Fibroblast of skin of left biceps (primary cell): ENCODE data around the gene DIP2B.
A peak's percentile ranks its signal among the peaks of the same experiment; 100 is the strongest.
"Not testable (repeated sequence)": the region's sequence is repeated elsewhere in the genome, so short reads cannot be mapped to it uniquely, and the experiment has no call there.

Source experiments
- DNase-seq, 2 experiments: peaks; one replicate each; pipeline ENCODE4 v3.0.0-alpha.2; 2013; ENCODE audit warnings: low read depth in 2 of 2

The DIP2B gene, protein sequence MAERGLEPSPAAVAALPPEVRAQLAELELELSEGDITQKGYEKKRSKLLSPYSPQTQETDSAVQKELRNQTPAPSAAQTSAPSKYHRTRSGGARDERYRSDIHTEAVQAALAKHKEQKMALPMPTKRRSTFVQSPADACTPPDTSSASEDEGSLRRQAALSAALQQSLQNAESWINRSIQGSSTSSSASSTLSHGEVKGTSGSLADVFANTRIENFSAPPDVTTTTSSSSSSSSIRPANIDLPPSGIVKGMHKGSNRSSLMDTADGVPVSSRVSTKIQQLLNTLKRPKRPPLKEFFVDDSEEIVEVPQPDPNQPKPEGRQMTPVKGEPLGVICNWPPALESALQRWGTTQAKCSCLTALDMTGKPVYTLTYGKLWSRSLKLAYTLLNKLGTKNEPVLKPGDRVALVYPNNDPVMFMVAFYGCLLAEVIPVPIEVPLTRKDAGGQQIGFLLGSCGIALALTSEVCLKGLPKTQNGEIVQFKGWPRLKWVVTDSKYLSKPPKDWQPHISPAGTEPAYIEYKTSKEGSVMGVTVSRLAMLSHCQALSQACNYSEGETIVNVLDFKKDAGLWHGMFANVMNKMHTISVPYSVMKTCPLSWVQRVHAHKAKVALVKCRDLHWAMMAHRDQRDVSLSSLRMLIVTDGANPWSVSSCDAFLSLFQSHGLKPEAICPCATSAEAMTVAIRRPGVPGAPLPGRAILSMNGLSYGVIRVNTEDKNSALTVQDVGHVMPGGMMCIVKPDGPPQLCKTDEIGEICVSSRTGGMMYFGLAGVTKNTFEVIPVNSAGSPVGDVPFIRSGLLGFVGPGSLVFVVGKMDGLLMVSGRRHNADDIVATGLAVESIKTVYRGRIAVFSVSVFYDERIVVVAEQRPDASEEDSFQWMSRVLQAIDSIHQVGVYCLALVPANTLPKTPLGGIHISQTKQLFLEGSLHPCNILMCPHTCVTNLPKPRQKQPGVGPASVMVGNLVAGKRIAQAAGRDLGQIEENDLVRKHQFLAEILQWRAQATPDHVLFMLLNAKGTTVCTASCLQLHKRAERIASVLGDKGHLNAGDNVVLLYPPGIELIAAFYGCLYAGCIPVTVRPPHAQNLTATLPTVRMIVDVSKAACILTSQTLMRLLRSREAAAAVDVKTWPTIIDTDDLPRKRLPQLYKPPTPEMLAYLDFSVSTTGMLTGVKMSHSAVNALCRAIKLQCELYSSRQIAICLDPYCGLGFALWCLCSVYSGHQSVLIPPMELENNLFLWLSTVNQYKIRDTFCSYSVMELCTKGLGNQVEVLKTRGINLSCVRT (N-terminal part only)

DNA sequence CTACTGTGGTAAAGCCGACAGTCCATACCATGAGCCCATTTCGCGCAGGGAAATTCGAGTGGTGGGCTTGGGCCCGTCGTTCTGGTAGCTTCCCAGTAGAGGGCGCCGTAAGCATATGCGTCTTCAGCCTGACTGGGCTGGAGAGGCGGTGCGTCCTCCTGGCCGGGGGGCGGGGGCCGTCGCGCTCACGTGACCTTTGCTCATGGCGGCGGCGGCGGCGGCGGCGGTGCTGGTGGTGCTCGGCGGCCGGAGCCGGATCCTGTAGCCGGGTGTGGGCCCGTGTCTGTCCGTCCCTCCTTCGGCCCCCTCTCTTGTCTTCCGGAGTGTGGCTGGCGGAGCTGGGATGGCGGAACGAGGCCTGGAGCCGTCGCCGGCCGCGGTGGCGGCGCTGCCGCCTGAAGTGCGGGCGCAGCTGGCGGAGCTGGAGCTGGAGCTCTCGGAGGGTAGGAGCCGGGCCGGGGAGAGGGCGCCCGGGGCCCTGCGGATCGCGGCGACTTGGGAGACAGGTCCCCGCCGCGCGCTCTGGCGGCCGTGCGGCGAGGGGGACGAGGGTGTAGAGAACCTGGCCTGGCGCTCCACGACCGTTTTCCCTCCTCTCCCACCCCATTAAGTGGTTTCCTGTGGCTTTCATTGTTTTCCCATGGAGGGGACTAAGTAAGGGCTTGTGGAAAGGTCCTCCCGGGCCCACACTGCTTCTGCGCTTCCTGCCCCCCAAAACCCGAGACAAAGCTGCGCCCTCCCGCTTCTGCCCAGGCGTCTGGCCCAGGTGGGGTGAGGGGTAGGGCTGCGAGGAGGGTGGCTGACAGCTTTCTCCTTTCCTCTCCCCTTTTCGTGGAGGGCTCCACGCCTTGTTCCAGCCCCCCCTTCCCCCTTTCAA lies at the start of gene DIP2B:
DIP2B (plus strand) TSS at position 188 of the 877 bp plus-strand sequence; CDS start at position 344, 156 bp downstream.
- DNase-seq: peak; percentile 67 to 72

DNA sequence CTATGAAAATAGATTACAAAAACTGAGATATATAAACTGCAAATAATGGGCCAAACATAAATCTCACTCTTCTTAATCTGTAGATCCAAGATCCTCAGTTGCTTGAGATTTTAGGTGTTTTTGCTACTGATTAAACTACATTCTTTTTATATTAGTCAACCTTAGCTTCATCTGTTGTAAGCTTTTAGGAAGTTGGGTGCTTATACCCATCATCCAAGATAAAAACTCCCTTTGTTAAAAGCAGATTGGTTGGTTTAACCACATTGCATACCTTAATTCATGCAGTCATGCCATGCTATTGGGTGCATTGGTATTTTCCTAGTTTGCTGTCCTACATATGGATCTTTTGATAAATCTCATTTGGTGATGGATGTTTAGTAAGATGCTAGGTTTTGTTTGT lies 46.2 kb upstream of the DIP2B start:
- peak in 1 of 2 experiments; percentile 1 for DNase-seq

DNA sequence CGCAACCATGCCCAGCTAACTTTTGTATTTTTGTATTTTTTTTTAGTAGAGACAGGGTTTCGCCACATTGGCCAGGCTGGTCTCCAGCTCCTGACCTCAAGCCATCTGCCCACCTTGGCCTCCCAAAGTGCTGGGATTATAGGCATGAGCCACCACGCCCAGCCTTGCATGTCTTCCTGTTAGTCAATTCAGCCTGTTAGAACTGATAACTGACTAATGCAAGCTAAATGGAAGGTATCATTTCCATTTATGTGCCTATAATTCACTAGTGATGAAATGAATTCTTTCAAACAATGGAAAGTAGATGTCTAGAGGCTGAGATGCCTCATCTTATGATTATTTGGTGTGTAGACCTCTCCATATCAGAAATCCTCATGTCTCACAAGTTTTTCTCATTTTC lies 37.3 kb upstream of the DIP2B start:
- no peak for DNase-seq

DNA sequence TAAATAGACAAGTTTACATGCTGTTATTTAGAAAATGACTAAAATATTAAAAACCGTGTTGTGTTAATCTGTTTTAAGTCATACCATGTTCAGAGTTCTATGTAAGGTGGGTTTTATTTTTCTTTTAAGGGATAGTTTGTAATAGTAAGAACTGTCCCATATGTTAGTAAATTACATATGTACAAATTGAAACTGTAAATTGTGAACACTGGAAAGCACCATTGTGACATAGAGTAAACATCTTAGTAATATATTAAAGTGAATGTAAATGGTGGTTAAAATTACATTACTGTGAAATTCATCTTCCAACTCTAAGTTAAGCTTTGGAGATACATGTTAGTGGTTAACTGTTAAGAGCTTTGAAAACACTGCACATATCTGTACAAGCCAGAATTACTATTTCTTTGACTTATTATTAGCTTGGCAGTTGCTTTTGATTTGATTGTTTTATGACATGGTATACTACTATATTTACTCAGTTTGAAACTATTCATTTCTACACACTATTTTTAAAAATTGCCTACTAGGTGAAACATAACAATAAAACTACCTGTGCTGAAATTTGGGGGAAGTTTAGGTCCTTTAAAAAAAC lies 27.4 kb upstream of the DIP2B start:
- no peak for DNase-seq

DNA sequence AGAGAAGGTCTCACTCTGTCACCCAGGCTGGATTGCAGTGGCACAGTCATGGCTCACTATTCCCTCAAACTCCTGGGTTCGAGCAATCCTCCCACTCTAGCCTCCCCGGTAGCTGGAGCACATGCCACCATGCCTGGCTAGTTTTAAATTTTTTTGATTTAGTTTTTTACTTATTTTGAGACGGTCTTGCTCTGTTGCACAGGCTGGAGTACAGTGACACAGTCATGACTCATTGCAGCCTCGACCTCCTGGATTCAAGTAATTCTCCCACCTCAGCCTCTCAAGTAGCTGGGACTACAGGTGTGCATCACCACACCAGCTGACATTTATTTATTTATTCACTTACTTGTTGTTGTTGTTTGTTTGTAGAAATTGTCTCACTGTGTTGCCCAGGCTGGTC lies 22.2 kb upstream of the DIP2B start:
- DNase-seq: no peak

DNA sequence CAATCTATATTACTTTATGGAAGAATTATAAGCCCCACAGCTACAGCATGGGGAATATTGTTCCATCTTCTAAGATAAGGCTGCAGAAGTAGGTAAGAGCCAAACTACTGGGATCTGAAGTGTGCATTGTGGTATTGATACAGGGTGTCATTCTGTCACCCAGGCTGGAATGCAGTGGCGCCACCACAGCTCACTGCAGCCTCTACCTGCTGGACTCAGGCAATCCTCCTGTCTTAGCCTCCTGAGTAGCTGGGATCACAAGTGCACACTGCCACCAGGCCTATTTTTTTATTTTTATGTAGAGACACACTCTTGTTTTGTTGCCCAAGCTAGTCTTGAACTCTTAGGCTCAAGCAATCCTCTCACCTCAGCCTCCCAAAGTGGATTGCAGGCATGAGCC lies 21.3 kb upstream of the DIP2B start:
- no peak for DNase-seq

DNA sequence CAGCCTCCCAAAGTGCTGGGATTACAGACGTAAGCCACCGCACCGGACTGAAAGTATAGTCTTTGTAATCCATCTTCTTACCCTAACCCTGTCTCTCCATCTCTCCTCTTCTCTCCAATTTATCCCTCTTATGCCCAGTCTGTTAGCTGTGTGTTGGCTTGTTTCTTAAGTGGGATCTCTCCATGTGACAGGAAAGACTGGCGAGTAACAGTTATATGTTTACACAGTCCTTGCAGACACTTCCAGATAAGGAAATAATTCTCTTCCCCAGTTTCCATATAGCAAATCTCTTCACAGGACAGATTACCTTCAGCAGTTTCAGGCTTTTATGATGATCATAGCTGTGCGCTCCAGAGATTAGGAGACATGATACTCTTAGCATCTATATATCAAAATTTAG lies 16.0 kb upstream of the DIP2B start:
- no peak for DNase-seq

DNA sequence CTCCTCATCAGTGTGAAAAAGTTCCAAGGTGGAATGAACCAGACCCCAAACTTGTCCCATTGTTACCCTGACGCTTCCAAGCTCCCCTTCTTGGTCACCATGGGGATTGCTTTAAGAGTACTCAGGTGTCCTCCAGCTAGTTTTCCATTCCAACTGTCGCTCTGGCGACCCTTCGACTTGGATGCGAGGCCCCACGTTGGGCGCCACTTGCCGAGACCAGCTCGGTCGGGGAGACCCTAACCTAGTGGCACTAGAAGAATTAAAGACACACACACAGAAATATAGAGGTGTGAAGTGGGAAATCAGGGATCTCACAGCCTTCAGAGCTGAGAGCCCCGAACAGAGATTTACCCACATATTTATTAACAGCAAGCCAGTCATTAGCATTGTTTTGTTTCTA lies 6.7 kb upstream of the DIP2B start:
- not testable (repeated sequence) for DNase-seq

DNA sequence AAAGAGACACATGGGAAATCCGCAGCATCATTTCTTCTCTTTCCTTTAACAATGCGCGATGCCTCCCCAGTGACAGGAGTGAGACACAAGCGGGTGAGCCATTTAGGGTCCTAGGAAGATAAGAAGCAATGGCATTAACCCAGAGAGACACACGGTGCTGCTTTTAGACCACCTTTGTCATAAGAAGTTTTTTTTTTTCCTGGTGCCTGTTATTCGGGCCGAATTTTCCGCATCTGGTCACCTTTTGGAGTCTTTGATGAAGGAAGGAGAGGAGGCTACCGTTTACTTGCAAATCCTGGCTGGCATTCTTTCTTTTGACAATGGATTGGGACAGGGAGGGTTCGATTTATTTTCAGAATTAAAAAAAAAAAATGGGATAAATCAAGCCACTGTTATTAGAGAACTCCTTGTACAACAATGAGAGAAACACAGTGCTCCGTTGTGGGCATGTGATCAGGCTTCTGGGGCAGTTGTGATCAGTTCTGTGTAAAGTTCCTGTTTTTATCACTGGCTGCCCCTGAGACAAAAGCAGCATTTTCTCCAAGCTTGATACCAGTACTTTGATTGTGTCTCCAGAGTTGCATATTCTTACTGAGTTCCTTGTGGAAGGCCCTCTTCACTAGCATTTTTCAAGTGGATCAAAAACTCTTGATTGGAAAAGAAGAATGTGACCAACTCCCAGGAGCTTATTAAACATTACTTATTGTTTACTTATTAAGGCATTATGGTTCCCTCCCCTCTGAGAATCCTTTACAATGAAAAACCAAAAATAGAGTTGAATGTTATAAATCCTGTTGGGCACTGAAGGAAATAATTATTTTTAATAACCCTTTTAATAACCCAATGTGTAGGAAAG lies 1.1 kb downstream of the DIP2B start:
- no peak for DNase-seq

DNA sequence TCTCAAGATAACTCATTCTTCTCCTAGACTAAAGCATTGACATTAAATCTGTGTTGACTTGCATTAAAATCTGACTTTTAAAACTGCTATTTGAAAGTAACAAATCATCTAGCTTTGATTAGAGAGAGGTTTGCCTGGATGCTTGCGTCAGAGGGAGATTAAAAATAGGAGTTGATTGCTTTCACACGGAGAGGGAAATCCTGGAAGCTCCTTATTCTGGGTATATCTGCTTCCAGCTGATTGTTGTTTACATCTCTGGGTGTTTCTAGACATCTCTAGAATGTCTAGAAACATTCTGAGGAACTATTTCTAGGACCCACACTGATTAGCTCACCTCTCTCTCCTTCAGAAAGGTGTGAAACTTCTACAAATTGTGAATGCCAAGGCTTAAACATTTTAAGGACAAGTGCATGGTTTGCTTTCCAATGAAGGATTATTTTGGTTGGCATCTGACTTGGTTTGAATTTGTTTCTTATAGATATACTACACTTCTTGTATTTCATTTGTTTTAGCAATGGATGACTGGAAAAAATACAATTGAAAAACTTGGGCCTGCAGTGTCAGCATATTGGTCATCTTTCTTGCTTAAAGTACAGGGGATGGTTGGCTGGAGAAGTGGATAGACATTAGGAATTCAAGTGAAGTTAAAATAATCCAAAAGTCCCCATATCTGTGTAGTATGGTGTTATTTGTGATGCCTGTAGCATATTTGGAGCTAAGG lies 2.1 kb downstream of the DIP2B start:
- DNase-seq: no peak

DNA sequence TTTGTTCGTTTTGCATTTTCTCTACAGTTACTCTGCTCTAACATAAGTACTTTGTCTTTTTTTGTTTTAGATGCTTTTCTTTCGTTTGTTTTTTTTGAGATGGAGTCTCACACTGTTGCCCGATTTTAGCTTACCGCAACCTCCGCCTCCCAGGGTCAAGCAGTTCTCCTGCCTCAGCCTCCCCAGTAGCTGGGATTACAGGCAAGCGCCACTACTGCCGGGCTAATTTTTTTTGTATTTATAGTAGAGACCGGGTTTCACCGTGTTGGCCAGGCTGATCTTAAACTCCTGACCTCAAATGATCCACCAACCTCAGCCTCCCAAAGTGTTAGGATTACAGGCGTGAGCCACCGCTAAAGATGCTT lies 2.7 kb downstream of the DIP2B start:
- DNase-seq: no peak

DNA sequence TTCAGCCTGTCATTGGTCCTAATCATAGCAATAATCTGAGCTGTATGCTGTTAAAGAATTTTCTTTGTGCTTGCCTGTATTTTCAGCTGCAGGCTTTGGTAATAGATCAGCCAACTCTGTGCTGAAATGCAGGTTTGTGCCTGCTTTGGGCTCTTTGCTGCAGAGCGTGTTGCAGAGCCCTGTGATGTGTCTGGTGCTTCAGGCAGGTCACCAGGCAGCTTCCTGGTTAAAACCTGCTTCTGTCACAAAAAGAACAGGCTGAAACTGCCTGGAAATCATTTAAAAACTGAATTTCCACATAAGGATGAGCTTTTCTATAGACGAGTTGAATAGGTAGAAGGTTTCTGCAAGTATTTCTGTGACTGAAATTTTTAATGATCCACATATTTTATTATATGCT lies 3.1 kb downstream of the DIP2B start:
- no peak for DNase-seq

DNA sequence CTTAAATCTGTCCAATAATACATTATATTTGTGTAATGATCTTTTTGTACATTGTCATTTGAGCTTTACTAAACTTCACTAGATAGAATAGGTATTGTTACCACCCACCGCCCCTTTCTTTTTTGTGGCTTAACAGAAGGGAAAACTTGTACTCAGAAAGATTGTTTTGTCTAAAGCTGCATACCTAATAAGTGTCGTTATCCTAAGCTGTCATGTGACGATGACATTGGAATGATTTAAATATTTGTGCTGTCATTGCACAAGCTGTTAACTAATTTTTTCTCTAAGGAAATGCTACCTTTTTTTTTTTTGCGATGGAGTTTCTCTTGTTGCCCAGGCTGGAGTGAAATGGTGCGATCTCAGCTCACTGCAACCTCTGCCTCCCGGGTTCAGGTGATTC lies 3.6 kb downstream of the DIP2B start:
- no peak for DNase-seq

DNA sequence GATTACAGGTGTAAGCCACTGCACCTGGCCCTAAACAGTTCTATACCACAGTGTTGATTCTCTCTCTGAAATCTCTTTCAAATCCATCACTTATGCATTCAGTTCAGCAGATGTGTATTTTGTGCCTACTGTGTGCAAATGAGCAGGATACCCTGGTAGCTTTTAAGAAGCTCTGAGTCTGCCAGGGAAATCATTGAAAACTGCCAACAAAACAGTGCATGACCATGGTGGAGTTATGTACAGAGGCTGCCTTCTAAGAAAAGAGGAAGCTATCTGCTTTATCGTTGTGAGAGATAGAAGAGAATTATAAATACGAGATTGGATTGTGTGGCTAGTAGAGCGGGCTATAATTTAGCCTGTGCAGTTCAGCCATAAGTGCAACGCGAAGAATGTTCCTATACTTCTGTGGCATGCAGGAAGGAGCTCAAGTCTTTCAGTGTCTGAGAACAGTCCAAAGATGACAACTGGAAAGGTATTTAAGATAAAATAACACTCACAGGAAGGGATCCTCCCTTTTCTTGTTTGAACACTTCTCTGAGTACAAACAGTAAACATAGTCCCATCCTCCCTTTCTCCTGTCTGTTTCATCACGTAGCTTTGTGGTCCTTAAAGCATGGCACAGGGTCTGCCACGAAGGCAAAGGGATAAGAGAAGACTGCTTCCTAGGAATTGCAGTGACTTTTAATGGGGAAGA lies 4.3 kb downstream of the DIP2B start:
- DNase-seq: no peak

DNA sequence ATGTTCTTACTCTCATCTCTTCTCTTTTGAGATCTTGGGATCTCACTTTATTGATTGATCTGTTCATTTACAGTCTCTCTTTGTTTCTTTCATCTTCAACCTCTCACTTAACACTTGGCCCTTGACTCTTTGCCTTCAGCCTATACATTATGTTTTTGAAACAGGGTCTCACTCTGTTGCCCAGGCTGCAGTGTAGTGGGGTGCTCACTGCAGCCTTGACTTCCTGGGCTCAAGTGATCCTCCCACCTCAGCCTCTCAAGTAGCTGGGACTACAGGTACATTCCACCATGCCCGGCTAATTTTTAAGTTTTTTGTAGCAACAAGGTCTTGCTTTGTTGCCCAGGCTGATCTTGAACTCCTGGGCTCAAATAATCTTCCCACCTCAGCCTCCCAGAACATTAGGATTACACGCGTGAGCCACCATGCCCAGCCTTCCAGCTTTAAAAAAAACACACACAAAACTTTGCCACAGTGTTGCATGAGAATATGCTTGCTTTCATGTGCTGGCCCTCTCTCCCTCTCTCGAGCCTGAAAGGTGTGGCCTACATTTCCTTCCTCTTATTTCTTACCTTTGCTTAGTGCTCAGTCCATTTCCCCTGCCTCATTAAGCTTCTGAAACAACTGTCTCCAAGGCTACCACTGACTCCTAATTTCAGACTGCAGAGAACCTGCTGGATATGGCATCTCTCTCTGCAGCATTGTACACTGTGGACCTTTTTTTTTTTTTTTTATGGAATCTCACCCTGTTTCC lies 9.9 kb downstream of the DIP2B start:
- no peak for DNase-seq

DNA sequence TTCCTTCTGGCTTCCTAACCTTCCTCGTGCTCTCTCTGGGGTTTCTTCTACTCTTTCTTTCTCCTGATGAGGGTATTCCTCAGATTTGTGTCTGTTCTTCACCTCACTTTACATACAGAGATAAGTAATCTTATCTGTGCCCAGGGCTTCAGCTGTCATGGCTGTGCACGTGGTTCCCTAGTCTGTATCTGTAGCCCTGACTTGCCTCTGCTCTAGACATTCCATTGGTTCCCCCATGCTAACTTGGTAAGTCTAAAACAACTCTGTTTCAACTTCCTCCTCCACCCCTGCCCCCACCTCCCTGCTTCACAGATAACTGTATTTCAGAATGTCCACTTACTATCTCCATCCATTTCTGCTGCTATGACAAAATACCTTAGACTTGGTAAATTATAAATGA lies 10.8 kb downstream of the DIP2B start:
- no peak for DNase-seq

DNA sequence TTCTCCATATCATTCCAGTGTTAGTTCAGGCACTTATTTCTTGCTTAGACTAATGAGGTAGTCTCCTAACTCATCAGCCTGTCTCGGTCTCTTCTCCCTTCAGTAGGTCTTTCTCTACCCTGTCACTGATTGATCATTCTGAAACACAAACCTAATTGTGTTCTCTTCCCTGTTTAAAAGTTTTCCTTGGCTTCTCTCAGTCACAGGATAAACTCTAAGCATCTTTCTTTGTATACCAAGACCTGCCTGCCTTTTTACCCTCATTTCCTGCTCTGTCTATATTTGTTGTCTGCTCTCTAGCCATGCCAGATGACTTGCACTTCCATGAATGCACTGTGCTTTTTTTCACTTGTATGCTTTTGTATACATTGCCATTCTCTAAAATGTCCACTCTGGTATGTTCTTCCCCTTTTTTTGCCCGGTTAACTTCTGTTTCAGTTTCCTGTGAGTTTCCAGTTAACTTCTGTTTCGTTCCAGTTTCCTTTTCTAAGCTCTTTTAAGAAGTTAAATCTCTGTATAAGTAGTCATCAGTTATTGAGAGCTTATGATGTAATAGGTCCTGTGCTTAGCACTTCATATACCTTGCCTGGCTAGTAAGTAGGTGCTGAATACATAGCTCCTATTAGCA lies 12.8 kb downstream of the DIP2B start:
- no peak for DNase-seq
